HepG2 (cell line): ENCODE measurements around the gene HAGH. TPM values are rescaled to one million over a fixed set of nuclear protein-coding genes. Genes with fewer than 3 reads are reported as not detected.

Experiments used
- ETV6 ChIP-seq: sonication (generic); formaldehyde crosslinking; conservative IDR thresholded peaks from 2 replicates; pipeline ENCODE4 v1.4.0; 2020; ENCODE audit warnings: missing genetic modification reagents
- FOXA1 ChIP-seq, 2 experiments: fragments of 450-650 bp in 1 of 2; sonication (generic) in 1 of 2; formaldehyde crosslinking in 1 of 2; IDR thresholded peaks; 2 replicates each; pipeline versions ENCODE4 v1.4.0 to v1.6.1; 2016 to 2020; ENCODE audit warnings: missing genetic modification reagents in 1 of 2
- ISX ChIP-seq: sonication (generic); formaldehyde crosslinking; conservative IDR thresholded peaks from 2 replicates; pipeline ENCODE4 v1.5.0; 2020; ENCODE audit warnings: missing genetic modification reagents
- MTF1 ChIP-seq: sonication (generic); formaldehyde crosslinking; IDR thresholded peaks from 2 replicates; pipeline ENCODE4 v1.5.0; 2020; ENCODE audit warnings: missing genetic modification reagents
- SMAD3 ChIP-seq: sonication (generic); formaldehyde crosslinking; IDR thresholded peaks from 2 replicates; pipeline ENCODE4 v1.4.0; 2020; ENCODE audit warnings: missing genetic modification reagents
- ZNF3 ChIP-seq: IDR thresholded peaks from 2 replicates; pipeline ENCODE4 v1.7.0; 2017; ENCODE audit warnings: inconsistent platforms
- ZNF644 ChIP-seq: IDR thresholded peaks from 2 replicates; pipeline ENCODE4 v1.6.1; 2016; ENCODE audit warnings: low read depth
- ZNF780A ChIP-seq: sonication (generic); formaldehyde crosslinking; IDR thresholded peaks from 2 replicates; pipeline ENCODE4 v1.8.0; 2022; ENCODE audit warnings: mild to moderate bottlenecking, missing genetic modification reagents, moderate library complexity
- ZNF883 ChIP-seq: sonication (generic); formaldehyde crosslinking; IDR thresholded peaks from 2 replicates; pipeline ENCODE4 v1.5.1; 2020; ENCODE audit warnings: mild to moderate bottlenecking, missing genetic modification reagents; ENCODE audit errors: not compliant biosample characterization
- ZSCAN9 ChIP-seq: IDR thresholded peaks from 2 replicates; pipeline ENCODE4 v1.6.1; 2016; ENCODE audit warnings: borderline replicate concordance
- polyA plus RNA-seq, 8 experiments: library from polyadenylated mRNA; depleted of rRNA in 3 of 8; stranded (reverse) in 7 of 8; unstranded in 1 of 8; fragments of >200 nt; fragmentation: Illumina TruSeq in 4 of 8; extraction: Trizol in 4 of 8; gene quantifications; 2 replicates each; pipeline versions ENCODE4 v1.2.1 to v1.2.3, GENCODE V29; 2011 to 2016; ENCODE audit warnings: low read depth in 4 of 8, missing spikeins in 1 of 8, mixed read lengths in 1 of 8; ENCODE audit not compliant: insufficient read depth in 1 of 8
- total RNA-seq, 5 experiments: library from RNA; depleted of rRNA; stranded (reverse); fragments of >200 nt; fragmentation: Illumina TruSeq; extraction: Trizol; gene quantifications; 2 replicates each; pipeline ENCODE4 v1.2.3, GENCODE V29; 2016; ENCODE audit warnings: low read depth in 1 of 5
- TF ChIP-seq, protein P1 (sequence below): sonication (generic); formaldehyde crosslinking; IDR thresholded peaks from 2 replicates; pipeline ENCODE4 v1.5.0; 2020; ENCODE audit warnings: missing genetic modification reagents
- TF ChIP-seq, protein P2 (sequence below): sonication (generic); formaldehyde crosslinking; IDR thresholded peaks from 2 replicates; pipeline ENCODE4 v1.4.0; 2020; ENCODE audit warnings: missing genetic modification reagents
- TF ChIP-seq, protein P3 (sequence below): sonication (generic); formaldehyde crosslinking; IDR thresholded peaks from 2 replicates; pipeline ENCODE4 v1.9.0; 2022; ENCODE audit warnings: low read depth, missing genetic modification reagents
- TF ChIP-seq, protein P4 (sequence below): sonication (generic); formaldehyde crosslinking; IDR thresholded peaks from 2 replicates; pipeline ENCODE4 v1.4.0; 2020; ENCODE audit warnings: missing genetic modification reagents
- TF ChIP-seq, protein P5 (sequence below): sonication (generic); formaldehyde crosslinking; IDR thresholded peaks from 2 replicates; pipeline ENCODE4 v1.4.0; 2020; ENCODE audit warnings: missing genetic modification reagents
- TF ChIP-seq, protein P6 (sequence below): sonication (generic); formaldehyde crosslinking; IDR thresholded peaks from 2 replicates; pipeline ENCODE4 v1.4.0; 2020; ENCODE audit warnings: mild to moderate bottlenecking, missing genetic modification reagents, borderline replicate concordance

Gene HAGH
- total and polyA plus RNA-seq, 2 of the 13 experiments (the other 11 are each of a cell fraction or from before 2014, with no cell fraction given), result 70.4 to 95.4 TPM

DNA sequence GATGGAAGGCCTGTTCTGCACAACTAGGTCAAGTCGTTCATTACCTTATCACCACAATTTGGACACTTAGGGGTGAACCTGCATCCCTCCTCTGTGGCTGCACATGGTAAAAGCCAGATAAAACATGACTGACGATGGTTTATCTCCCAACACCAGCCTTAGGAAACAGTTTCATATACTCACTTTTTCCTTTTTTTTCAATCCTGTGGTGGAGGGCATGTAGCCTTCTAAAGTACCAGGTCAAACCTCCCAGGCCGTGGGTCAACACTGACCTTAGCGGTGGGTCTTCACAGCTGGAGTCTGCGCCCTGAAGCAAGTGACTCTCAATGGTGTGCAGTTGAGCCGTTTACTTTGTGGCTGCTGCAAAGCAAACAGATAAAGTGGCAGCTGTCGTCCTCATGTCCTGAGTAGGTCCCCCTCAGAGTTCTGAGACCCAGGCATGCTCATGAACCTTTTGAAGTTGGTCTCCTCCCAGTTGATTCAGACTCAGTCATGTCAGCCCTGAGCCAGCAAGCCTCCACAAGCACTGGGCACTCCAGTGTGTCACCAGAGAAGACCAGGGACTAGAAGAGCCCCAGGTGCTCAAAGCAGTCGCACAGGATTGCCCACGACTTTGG is 6.3 kb upstream of the HAGH start (continued):
- TF ChIP-seq, protein P1, sequence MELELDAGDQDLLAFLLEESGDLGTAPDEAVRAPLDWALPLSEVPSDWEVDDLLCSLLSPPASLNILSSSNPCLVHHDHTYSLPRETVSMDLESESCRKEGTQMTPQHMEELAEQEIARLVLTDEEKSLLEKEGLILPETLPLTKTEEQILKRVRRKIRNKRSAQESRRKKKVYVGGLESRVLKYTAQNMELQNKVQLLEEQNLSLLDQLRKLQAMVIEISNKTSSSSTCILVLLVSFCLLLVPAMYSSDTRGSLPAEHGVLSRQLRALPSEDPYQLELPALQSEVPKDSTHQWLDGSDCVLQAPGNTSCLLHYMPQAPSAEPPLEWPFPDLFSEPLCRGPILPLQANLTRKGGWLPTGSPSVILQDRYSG, result 0 out of 2 replicates have a peak, but pooled peaks have one; percentile 44
- TF ChIP-seq ZNF883 (CRISPR knock-in tag), result no peak
- TF ChIP-seq, protein P2, sequence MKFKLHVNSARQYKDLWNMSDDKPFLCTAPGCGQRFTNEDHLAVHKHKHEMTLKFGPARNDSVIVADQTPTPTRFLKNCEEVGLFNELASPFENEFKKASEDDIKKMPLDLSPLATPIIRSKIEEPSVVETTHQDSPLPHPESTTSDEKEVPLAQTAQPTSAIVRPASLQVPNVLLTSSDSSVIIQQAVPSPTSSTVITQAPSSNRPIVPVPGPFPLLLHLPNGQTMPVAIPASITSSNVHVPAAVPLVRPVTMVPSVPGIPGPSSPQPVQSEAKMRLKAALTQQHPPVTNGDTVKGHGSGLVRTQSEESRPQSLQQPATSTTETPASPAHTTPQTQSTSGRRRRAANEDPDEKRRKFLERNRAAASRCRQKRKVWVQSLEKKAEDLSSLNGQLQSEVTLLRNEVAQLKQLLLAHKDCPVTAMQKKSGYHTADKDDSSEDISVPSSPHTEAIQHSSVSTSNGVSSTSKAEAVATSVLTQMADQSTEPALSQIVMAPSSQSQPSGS (CRISPR knock-in tag), result peak; percentile 56; the same call in 1 of the 2 replicates
- TF ChIP-seq ISX (CRISPR knock-in tag), result 0 out of 2 replicates have a peak, but pooled peaks have one; percentile 21
- TF ChIP-seq ZSCAN9, result no peak
- TF ChIP-seq, protein P3, sequence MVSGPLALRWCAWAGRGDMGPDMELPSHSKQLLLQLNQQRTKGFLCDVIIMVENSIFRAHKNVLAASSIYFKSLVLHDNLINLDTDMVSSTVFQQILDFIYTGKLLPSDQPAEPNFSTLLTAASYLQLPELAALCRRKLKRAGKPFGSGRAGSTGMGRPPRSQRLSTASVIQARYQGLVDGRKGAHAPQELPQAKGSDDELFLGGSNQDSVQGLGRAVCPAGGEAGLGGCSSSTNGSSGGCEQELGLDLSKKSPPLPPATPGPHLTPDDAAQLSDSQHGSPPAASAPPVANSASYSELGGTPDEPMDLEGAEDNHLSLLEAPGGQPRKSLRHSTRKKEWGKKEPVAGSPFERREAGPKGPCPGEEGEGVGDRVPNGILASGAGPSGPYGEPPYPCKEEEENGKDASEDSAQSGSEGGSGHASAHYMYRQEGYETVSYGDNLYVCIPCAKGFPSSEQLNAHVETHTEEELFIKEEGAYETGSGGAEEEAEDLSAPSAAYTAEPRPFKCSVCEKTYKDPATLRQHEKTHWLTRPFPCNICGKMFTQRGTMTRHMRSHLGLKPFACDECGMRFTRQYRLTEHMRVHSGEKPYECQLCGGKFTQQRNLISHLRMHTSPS (CRISPR knock-in tag), result peak; percentile 66; the same call in 1 of the 2 replicates
- TF ChIP-seq, protein P4, sequence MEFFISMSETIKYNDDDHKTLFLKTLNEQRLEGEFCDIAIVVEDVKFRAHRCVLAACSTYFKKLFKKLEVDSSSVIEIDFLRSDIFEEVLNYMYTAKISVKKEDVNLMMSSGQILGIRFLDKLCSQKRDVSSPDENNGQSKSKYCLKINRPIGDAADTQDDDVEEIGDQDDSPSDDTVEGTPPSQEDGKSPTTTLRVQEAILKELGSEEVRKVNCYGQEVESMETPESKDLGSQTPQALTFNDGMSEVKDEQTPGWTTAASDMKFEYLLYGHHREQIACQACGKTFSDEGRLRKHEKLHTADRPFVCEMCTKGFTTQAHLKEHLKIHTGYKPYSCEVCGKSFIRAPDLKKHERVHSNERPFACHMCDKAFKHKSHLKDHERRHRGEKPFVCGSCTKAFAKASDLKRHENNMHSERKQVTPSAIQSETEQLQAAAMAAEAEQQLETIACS, result no peak
- TF ChIP-seq, protein P5, sequence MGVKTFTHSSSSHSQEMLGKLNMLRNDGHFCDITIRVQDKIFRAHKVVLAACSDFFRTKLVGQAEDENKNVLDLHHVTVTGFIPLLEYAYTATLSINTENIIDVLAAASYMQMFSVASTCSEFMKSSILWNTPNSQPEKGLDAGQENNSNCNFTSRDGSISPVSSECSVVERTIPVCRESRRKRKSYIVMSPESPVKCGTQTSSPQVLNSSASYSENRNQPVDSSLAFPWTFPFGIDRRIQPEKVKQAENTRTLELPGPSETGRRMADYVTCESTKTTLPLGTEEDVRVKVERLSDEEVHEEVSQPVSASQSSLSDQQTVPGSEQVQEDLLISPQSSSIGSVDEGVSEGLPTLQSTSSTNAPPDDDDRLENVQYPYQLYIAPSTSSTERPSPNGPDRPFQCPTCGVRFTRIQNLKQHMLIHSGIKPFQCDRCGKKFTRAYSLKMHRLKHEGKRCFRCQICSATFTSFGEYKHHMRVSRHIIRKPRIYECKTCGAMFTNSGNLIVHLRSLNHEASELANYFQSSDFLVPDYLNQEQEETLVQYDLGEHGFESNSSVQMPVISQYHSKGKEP (CRISPR knock-in tag), result 0 out of 2 replicates have a peak, but pooled peaks have one; percentile 52
- no peak for TF ChIP-seq ZNF780A (CRISPR knock-in tag)
- no peak for TF ChIP-seq ZNF3 (CRISPR knock-in tag)
- TF ChIP-seq FOXA1 (IDR thresholded peaks at IDR 0.05), result no peak
- peak; percentile 97 for TF ChIP-seq FOXA1 (CRISPR knock-in tag; IDR thresholded peaks at IDR 0.05)
- TF ChIP-seq ETV6 (CRISPR knock-in tag), result no peak
- TF ChIP-seq, protein P6, sequence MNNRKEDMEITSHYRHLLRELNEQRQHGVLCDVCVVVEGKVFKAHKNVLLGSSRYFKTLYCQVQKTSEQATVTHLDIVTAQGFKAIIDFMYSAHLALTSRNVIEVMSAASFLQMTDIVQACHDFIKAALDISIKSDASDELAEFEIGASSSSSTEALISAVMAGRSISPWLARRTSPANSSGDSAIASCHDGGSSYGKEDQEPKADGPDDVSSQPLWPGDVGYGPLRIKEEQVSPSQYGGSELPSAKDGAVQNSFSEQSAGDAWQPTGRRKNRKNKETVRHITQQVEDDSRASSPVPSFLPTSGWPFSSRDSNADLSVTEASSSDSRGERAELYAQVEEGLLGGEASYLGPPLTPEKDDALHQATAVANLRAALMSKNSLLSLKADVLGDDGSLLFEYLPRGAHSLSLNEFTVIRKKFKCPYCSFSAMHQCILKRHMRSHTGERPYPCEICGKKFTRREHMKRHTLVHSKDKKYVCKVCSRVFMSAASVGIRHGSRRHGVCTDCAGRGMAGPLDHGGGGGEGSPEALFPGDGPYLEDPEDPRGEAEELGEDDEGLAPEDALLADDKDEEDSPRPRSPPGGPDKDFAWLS (CRISPR knock-in tag), result no peak
- no peak for TF ChIP-seq MTF1 (CRISPR knock-in tag)
- TF ChIP-seq SMAD3 (CRISPR knock-in tag), result 0 out of 2 replicates have a peak, but pooled peaks have one; percentile 48
- TF ChIP-seq ZNF644 (CRISPR knock-in tag), result peak; percentile 58; the same call in 1 of the 2 replicates
